WERI-Rb-1 (cell line): ENCODE results near the gene ESCO1.

ENCODE experiments used
- DNase-seq: peaks from one replicate; pipeline ENCODE4 v3.0.0-alpha.2; 2020
- H3K27ac ChIP-seq: fragments of 250-450 bp; sonication (Bioruptor Pico); 2 replicates; pipeline ENCODE4 v1.5.1; 2020; ENCODE audit warnings: mild to moderate bottlenecking, moderate library complexity
- H3K27me3 ChIP-seq: fragments of 250-450 bp; sonication (Bioruptor Pico); 2 replicates; pipeline ENCODE4 v1.5.1; 2021; ENCODE audit warnings: mild to moderate bottlenecking, low read depth, moderate library complexity; ENCODE audit not compliant: insufficient read depth, severe bottlenecking
- H3K36me3 ChIP-seq: fragments of 250-450 bp; sonication (Bioruptor Pico); 2 replicates; pipeline ENCODE4 v1.5.1; 2020; ENCODE audit warnings: mild to moderate bottlenecking, moderate library complexity
- H3K4me3 ChIP-seq: 2 replicates; pipeline ENCODE4 v1.5.1; 2011; ENCODE audit warnings: low read depth, mild to moderate bottlenecking, control low read depth, low read length
- H3K9me3 ChIP-seq: fragments of 250-450 bp; sonication (Bioruptor Pico); 2 replicates; pipeline ENCODE4 v1.5.1; 2021; ENCODE audit warnings: mild to moderate bottlenecking, moderate library complexity; ENCODE audit not compliant: severe bottlenecking
- CTCF ChIP-seq: IDR thresholded peaks from 2 replicates; pipeline ENCODE4 v1.5.1; 2011; ENCODE audit warnings: low read depth, mild to moderate bottlenecking, control low read depth, inconsistent platforms, low read length

The ESCO1 gene

DNA sequence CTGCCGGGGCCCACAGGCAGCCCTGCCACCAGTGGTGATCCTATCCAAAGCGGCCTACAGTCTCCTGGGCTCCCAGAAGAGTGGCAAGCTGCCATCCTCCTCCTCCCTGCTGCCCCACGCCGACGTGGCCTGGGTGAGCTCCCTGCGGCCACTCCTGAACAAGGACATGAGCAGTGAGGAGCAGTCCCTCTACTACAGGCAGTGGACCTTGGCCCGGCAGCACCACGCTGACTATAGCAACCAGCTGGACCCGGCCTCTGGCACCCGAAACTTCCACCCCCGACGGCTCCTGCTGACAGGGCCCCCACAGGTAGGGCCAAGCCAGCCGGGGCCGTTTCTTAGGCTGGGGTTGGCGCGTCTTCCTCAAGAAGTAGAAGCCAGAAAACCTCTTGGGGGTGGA, 100.5 kb downstream of the ESCO1 start:
- Histone ChIP-seq H3K27ac (no peak overlapping the region), H3K9me3 (no peaks in the 10 kb centered on the region), H3K27me3 (no peaks in the 10 kb centered on the region), H3K36me3 (no peaks in the 10 kb centered on the region), H3K4me3 (no peak overlapping the region)
- DNase-seq, result no peak
- no peak for TF ChIP-seq CTCF

DNA sequence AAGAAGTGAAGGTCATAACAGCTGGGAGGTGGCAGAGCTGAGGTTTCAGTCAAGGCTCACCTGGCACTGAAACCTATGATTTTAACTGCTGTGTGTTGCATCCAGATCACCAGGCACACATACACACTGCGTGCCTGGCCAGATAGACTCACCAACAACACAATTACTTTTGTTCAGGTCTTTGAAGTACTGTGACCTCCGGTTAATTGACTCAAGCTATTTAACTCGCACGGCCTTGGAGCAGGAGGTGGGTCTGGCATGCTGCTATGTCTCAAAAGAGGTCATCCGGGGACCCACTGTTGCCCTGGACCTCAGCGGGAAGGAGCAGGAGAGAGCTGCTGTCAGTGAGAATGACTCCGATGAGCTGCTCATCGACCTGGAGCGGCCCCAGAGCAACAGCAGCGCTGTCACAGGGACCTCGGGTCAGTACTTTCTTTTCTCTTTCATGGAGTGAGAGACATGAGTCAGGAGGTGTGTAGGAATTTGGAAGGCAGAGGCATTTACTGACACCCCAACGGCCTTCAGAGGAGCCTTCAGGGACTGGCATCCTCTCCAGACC, 104.1 kb downstream of the ESCO1 start:
- H3K27me3 ChIP-seq, result no peaks in the 10 kb centered on the region
- no peaks in the 10 kb centered on the region for H3K36me3 ChIP-seq
- DNase-seq, result no peak
- TF ChIP-seq CTCF, result no peak
- H3K4me3 ChIP-seq, result no peak overlapping the region
- no peaks in the 10 kb centered on the region for H3K9me3 ChIP-seq
- no peak overlapping the region for H3K27ac ChIP-seq

DNA sequence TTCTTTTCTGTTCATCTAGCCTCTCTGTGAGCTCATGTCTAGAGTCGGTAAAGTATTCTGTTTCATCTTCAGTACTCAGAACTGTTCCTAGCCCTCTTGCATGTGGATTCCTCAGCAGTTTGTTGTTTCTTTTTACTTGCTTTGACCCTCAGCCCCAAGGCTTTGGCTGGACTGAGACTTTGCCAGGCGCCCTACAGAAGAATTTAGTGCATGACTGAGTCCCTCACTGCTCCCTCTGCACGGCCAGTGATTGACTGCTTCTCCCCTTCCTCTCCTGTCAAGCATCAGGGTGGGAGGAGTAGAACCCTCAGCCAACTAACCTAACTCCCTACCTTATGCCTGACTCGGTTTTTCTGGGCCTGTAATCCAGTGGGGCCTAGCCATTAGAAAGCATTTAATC, 109.8 kb downstream of the ESCO1 start:
- Histone ChIP-seq H3K27me3 (no peaks in the 10 kb centered on the region), H3K9me3 (no peaks in the 10 kb centered on the region), H3K27ac (no peak overlapping the region), H3K4me3 (no peak overlapping the region), H3K36me3 (no peaks in the 10 kb centered on the region)
- no peak for TF ChIP-seq CTCF
- DNase-seq, result no peak

DNA sequence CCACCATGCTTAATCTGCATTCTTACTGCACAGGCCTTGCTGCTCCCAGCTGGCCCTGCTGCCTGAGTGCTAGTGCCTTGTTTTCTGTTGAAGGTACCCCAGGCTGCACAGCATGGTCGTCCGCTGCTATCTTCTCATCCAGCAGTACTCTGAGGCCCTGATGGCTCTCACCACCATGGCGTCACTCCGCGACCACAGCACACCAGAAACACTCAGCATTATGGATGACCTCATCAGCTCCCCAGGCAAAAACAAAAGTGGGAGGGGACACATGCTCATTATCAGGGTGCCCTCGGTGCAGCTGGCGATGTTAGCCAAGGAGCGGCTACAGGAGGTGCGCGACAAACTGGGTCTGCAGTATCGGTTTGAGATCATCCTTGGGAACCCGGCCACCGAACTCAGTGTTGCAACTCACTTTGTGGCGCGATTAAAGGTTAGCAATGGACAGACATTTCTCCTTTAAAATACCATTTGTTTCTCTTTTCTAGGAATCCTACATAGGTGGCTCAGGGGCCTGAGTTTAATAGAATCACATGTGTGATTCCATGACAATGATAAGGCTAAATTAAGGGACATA, 110.5 kb downstream of the ESCO1 start:
- no peak for TF ChIP-seq CTCF
- DNase-seq, result no peak

DNA sequence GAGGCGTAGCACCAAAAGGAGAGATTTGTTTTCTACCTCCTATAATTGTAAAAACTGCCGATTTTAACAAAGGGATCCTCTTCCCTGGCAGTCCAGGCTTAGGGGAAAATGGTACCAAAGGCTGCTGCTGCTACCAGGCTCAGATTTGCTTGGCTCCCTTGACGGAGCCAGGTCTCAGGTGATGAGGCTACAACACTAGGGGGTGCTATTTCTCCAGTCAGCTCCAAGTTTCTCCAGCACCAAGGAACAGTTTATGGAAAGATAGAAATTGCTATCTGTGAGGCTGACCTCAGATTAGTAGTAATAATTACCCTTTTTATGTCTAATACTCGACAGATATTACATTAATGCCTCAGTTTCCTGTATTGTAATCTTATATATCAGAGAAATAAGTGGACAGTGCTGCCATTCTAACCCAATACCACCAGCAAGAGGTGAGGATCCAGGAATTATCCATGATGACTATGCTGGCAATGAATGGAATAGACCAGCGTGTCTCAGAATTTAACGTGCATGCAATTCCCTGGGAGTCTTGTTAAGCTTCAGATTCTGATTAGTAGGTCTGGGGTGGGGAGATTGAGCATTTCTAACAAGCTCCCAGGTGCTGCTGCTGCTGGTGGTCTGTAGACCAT, 111.3 kb downstream of the ESCO1 start:
- no peaks in the 10 kb centered on the region for H3K9me3 ChIP-seq
- DNase-seq, result peak; percentile 63
- TF ChIP-seq CTCF, result peak; percentile 78

More for the DNA sequence above, 110.5 kb downstream of the ESCO1 start:
- Histone ChIP-seq H3K9me3 (no peaks in the 10 kb centered on the region), H3K36me3 (no peaks in the 10 kb centered on the region), H3K27me3 (no peaks in the 10 kb centered on the region), H3K4me3 (no peak overlapping the region), H3K27ac (no peak overlapping the region)

More for the DNA sequence above, 111.3 kb downstream of the ESCO1 start:
- no peak overlapping the region for H3K27ac ChIP-seq
- no peak overlapping the region for H3K4me3 ChIP-seq
- H3K27me3 ChIP-seq, result no peaks in the 10 kb centered on the region
- H3K36me3 ChIP-seq, result no peaks in the 10 kb centered on the region
